ENCODE measurements around the gene BCL2L12. TPM values are rescaled to one million over a fixed set of nuclear protein-coding genes. Genes with fewer than 3 reads are reported as not detected.

The BCL2L12 gene
- total RNA-seq, 1 experiment from 2014 or later, result 145 TPM

DNA sequence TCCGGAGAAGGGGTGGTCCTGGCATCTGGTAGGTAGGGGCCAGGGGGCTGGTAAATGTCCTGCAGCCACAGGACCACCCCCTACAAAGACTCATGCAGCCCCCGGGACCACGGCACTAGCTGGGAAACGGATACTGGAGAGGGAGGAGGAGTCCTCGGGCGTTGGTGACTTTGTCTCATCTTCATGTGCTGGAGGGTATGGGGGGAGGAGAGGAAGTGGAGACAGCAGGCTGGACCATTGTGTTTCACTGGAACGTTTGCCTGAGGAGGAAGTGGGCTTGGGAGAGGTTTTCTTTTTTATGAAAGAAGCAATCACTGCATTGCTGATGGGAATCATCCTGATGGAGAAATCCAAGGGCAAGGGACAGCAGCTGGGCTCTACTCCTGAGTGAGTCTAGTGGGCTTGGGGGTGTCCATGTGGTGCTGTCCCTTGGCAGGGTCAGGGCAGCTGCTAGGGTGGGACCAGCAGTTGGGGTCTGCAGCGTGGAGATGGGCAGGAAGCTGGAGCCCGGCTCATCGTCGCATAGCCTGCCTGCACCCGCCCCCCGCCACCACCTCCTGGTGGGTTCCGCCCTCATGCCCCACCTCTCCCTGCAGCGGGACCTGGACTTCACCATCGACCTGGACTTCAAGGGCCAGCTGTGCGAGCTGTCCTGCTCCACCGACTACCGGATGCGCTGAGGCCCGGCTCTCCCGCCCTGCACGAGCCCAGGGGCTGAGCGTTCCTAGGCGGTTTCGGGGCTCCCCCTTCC lies 22.0 kb downstream of the BCL2L12 start:
- H3K27ac ChIP-seq (ENCODE audit: insufficient read length, low read depth, low read length), result no peak overlapping the region
- H2BK15ac ChIP-seq (ENCODE audit: low read depth, low read length), result no peak overlapping the region
- peak overlapping the region in 1 of 2 experiments; percentile 14; a peak in 1 of 5 replicates for H3K4me3 Mint-ChIP-seq
- no peak overlapping the region for H2BK12ac ChIP-seq (ENCODE audit: insufficient read length, low read depth, low read length)
- H2BK120ac ChIP-seq (ENCODE audit: low read depth, low read length, poor library complexity, severe bottlenecking), result no peak overlapping the region
- no peak overlapping the region for H2AFZ ChIP-seq (ENCODE audit: low read length)
- peaks cover 0 to 3% of the 10 kb centered on the region in 2 experiments; a peak in 2 of 5 replicates for H3K9me3 Mint-ChIP-seq
- peaks cover 19% of the 10 kb centered on the region for H3K23me2 ChIP-seq (ENCODE audit: insufficient read length, low read depth, low read length, poor library complexity, severe bottlenecking)
- H3K4ac ChIP-seq (ENCODE audit: low read depth, low read length), result no peak overlapping the region
- H2AK5ac ChIP-seq (ENCODE audit: insufficient read length, low read length), result no peak overlapping the region
- no peak overlapping the region for H3T11ph ChIP-seq (ENCODE audit: low read length)
- no peaks in the 10 kb centered on the region for H3K27me3 ChIP-seq (ENCODE audit: insufficient read depth, low read length)
- no peak overlapping the region for H4K8ac ChIP-seq (replicated peaks; ENCODE audit: insufficient read length, low read depth, low read length)
- H3K79me2 ChIP-seq (ENCODE audit: insufficient read depth, low read length), result no peaks in the 10 kb centered on the region
- no peak overlapping the region for H3K9ac ChIP-seq (ENCODE audit: extremely low read depth, insufficient read length, low read length)
- no peak overlapping the region for H2BK5ac ChIP-seq (ENCODE audit: insufficient read length, low read length)
- TF ChIP-seq, protein P1, sequence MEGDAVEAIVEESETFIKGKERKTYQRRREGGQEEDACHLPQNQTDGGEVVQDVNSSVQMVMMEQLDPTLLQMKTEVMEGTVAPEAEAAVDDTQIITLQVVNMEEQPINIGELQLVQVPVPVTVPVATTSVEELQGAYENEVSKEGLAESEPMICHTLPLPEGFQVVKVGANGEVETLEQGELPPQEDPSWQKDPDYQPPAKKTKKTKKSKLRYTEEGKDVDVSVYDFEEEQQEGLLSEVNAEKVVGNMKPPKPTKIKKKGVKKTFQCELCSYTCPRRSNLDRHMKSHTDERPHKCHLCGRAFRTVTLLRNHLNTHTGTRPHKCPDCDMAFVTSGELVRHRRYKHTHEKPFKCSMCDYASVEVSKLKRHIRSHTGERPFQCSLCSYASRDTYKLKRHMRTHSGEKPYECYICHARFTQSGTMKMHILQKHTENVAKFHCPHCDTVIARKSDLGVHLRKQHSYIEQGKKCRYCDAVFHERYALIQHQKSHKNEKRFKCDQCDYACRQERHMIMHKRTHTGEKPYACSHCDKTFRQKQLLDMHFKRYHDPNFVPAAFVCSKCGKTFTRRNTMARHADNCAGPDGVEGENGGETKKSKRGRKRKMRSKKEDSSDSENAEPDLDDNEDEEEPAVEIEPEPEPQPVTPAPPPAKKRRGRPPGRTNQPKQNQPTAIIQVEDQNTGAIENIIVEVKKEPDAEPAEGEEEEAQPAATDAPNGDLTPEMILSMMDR (conservative IDR thresholded peaks at IDR 0.05), result no peak
- no CpG with 5 or more reads among the region's 26 CpGs for WGBS (ENCODE audit: extremely low coverage, insufficient read length, low lambda C conversion rate)
- peaks cover 30 to 60% (median 49%) of the 10 kb centered on the region in 3 experiments for H3K36me3 Mint-ChIP-seq (ENCODE audit: insufficient read depth in 1 of 3, low read depth in 3 of 3)
- H3K14ac ChIP-seq (ENCODE audit: insufficient read depth, low read length), result no peak overlapping the region
- no peaks in the 10 kb centered on the region for H3K9me3 ChIP-seq (ENCODE audit: control insufficient read depth, low read depth, low read length)
- no peak overlapping the region for H3K18ac ChIP-seq (ENCODE audit: insufficient read length, low read depth, low read length)
- H3K4me1 Mint-ChIP-seq, result peaks cover 26 to 57% of the 10 kb centered on the region in 2 experiments
- H3K23ac ChIP-seq (ENCODE audit: insufficient read length, low read depth, low read length), result no peak overlapping the region
- H4K91ac ChIP-seq (ENCODE audit: insufficient read length, low read depth, low read length), result no peak overlapping the region
- H3K56ac ChIP-seq (ENCODE audit: insufficient read length, low read depth, low read length), result no peak overlapping the region
- no peaks in the 10 kb centered on the region for H3K79me1 ChIP-seq (ENCODE audit: insufficient read depth, low read depth, low read length, poor library complexity, severe bottlenecking)
- H4K5ac ChIP-seq (ENCODE audit: insufficient read length, low read depth, low read length), result no peak overlapping the region
- peak overlapping the region in 1 of 3 experiments; percentile 88; a peak in 3 of 7 replicates for H3K27ac Mint-ChIP-seq
- no peak for DNase-seq
- peaks cover 10% of the 10 kb centered on the region; the same call in 1 of the 2 replicates for H3K4me1 ChIP-seq (ENCODE audit: insufficient read depth, low read length)
- H3K4me2 ChIP-seq (ENCODE audit: insufficient read depth, insufficient read length, low read length), result no peak overlapping the region
- H3K27me3 Mint-ChIP-seq (ENCODE audit: low read depth), result no peaks in the 10 kb centered on the region; the same call in 1 of the 2 replicates
- H2BK20ac ChIP-seq (ENCODE audit: low read depth, low read length, poor library complexity, severe bottlenecking), result no peak overlapping the region
- no peaks in the 10 kb centered on the region for H4K20me1 ChIP-seq (ENCODE audit: control insufficient read depth, insufficient read depth, insufficient read length)
